Kidney epithelial cell (primary cell): ENCODE data around the gene MED13. TPM values are rescaled to one million over a fixed set of nuclear protein-coding genes. Genes with fewer than 3 reads are reported as not detected.

Experiments
- DNase-seq: peaks from one replicate; pipeline ENCODE4 v3.0.0-alpha.2; 2010; ENCODE audit warnings: low read depth
- H3K27me3 ChIP-seq: 2 replicates; pipeline ENCODE4 v1.6.0; 2011; ENCODE audit warnings: low read length; ENCODE audit not compliant: control insufficient read depth, insufficient read depth
- H3K36me3 ChIP-seq: 2 replicates; pipeline ENCODE4 v1.5.1; 2011; ENCODE audit warnings: low read length; ENCODE audit not compliant: control insufficient read depth, insufficient read depth
- H3K4me3 ChIP-seq: 2 replicates; pipeline ENCODE4 v1.5.1; 2011; ENCODE audit warnings: low read depth, mild to moderate bottlenecking, control low read depth, low read length
- CTCF ChIP-seq: IDR thresholded peaks from 2 replicates; pipeline ENCODE4 v1.5.1; 2011; ENCODE audit warnings: mild to moderate bottlenecking, moderate library complexity, low read length, control low read depth, inconsistent platforms; ENCODE audit not compliant: insufficient read depth, poor library complexity, severe bottlenecking
- total RNA-seq: library from RNA; depleted of rRNA; stranded (reverse); fragments of >200 nt; gene quantifications from 2 replicates; pipeline ENCODE4 v1.2.3, GENCODE V29; 2015

Gene MED13
- total RNA-seq, 1 donor from 2014 or later = 33.8 TPM

- no peak overlapping the region for H3K4me3 ChIP-seq
- no peak for DNase-seq
- no peak for TF ChIP-seq CTCF
- H3K27me3 ChIP-seq = no peaks in the 10 kb centered on the region
- H3K36me3 ChIP-seq = no peaks in the 10 kb centered on the region
Measured at GRCh38 chr17:62085511-62086408, 20.7 kb upstream of the MED13 start.

DNA sequence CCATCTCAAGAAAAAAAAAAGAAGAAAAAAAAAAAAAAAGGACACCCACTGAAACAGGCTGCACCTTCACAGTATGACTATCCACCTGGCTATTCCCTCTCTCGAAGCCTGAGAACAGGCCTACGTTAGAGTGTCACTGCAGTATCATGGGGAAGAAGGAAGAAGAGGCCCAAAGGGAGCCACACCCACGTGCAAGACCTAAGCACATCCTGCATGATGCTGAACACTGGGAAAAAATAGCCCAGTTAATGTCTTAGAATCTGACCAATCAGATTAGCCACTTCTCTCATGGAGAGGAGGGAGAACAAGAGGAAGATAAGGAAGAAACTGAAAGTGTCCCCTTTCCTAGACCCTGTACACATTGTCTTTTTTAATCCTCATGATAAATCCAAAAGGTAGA is 19.5 kb upstream of the MED13 start:
- no peaks in the 10 kb centered on the region for H3K27me3 ChIP-seq
- TF ChIP-seq CTCF = no peak
- H3K36me3 ChIP-seq = no peaks in the 10 kb centered on the region
- DNase-seq = no peak
- no peak overlapping the region for H3K4me3 ChIP-seq

GRCh38 chr17:62083651-62084050 is 18.6 kb upstream of the MED13 start:
- no peak for DNase-seq
- H3K36me3 ChIP-seq = no peaks in the 10 kb centered on the region
- H3K27me3 ChIP-seq = no peaks in the 10 kb centered on the region
- no peak overlapping the region for H3K4me3 ChIP-seq
- TF ChIP-seq CTCF = no peak

- TF ChIP-seq CTCF = no peak
- no peak for DNase-seq
Measured at GRCh38 chr17:62080647-62081046, 15.6 kb upstream of the MED13 start.

GRCh38 chr17:62078009-62078408 is 12.9 kb upstream of the MED13 start:
- H3K27me3 ChIP-seq = no peaks in the 10 kb centered on the region
- no peak for TF ChIP-seq CTCF
- H3K4me3 ChIP-seq = no peak overlapping the region
- H3K36me3 ChIP-seq = no peaks in the 10 kb centered on the region
- DNase-seq = no peak

More at GRCh38 chr17:62080647-62081046, 15.6 kb upstream of the MED13 start:
- H3K4me3 ChIP-seq = no peak overlapping the region
- no peaks in the 10 kb centered on the region for H3K27me3 ChIP-seq
- no peaks in the 10 kb centered on the region for H3K36me3 ChIP-seq
